ENCODE data around the gene FAM180B. TPM values are rescaled to one million over a fixed set of nuclear protein-coding genes. Genes with fewer than 3 reads are reported as not detected.

The FAM180B gene
- total RNA-seq, 1 donor from 2014 or later: not detected

DNA sequence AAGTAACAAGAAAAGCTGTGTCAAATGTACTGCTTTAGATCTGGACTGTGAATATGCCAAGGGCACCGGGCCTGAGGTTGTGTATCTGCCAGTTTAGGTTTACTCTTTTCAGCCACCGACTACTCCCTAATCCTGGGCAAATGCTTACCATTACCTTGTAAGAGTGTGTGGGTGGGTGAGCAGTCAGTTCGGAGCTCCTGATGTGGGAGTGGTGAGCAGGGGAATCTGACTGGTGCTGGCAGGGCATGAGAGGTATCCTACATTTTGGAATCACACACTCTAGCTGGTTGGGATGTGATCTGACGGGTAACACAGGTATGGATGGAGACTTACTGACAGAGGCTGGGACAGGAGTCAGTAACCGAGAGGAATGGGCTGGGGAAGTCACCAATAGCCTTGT, 2.6 kb upstream of the FAM180B start:
- peaks cover 2% of the 10 kb centered on the region for H3K36me3 ChIP-seq (ENCODE audit: control insufficient read depth, insufficient read depth, low read length)
- H3K27me3 ChIP-seq (ENCODE audit: control insufficient read depth, insufficient read depth, low read length): no peaks in the 10 kb centered on the region
- TF ChIP-seq, protein P1, sequence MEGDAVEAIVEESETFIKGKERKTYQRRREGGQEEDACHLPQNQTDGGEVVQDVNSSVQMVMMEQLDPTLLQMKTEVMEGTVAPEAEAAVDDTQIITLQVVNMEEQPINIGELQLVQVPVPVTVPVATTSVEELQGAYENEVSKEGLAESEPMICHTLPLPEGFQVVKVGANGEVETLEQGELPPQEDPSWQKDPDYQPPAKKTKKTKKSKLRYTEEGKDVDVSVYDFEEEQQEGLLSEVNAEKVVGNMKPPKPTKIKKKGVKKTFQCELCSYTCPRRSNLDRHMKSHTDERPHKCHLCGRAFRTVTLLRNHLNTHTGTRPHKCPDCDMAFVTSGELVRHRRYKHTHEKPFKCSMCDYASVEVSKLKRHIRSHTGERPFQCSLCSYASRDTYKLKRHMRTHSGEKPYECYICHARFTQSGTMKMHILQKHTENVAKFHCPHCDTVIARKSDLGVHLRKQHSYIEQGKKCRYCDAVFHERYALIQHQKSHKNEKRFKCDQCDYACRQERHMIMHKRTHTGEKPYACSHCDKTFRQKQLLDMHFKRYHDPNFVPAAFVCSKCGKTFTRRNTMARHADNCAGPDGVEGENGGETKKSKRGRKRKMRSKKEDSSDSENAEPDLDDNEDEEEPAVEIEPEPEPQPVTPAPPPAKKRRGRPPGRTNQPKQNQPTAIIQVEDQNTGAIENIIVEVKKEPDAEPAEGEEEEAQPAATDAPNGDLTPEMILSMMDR (IDR thresholded peaks at IDR 0.05; ENCODE audit: insufficient read depth, low read length, poor library complexity, severe bottlenecking): no peak
- no peak for DNase-seq (ENCODE audit: low read depth)
- H3K4me3 ChIP-seq (ENCODE audit: low read depth, low read length): no peak overlapping the region

DNA sequence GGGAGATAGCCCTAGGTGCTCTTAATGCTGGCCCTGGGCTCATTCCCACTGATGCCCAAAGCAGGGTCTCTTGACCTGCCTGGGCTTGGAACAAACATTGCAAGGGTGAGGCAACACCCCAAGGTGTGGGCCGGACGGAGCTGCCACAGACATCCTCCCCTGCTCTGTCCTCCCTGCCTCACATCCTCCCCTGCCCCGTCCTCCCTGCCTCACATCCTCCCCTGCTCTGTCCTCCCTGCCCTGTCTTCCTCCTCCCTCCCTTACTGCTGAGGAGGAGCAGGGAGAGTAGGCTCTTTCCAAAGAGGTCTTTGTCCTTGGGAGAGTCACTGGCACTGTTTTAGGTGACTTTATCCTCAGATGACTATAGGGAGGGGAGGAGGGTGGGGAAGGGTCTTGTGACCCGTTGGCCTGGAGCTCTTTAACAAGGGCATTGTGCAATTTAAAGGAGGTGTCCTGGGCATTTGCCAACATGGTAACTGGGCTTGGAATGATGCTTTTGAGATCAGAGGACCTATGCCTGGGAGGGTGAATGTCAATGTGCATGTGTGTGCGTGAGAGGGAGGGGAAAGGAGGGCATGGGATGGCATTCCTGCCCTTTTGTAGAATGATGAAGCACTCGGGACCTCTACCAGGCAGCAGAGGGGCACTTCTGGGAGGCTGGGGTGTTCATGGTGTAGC, 700 bp downstream of the FAM180B start:
- peaks cover 21% of the 10 kb centered on the region for H3K27me3 ChIP-seq (ENCODE audit: control insufficient read depth, insufficient read depth, low read length)
- H3K36me3 ChIP-seq (ENCODE audit: control insufficient read depth, insufficient read depth, low read length): no peaks in the 10 kb centered on the region
- DNase-seq (ENCODE audit: low read depth): no peak
- TF ChIP-seq, protein P1 (IDR thresholded peaks at IDR 0.05; ENCODE audit: insufficient read depth, low read length, poor library complexity, severe bottlenecking): no peak
- no peak overlapping the region for H3K4me3 ChIP-seq (ENCODE audit: low read depth, low read length)

DNA sequence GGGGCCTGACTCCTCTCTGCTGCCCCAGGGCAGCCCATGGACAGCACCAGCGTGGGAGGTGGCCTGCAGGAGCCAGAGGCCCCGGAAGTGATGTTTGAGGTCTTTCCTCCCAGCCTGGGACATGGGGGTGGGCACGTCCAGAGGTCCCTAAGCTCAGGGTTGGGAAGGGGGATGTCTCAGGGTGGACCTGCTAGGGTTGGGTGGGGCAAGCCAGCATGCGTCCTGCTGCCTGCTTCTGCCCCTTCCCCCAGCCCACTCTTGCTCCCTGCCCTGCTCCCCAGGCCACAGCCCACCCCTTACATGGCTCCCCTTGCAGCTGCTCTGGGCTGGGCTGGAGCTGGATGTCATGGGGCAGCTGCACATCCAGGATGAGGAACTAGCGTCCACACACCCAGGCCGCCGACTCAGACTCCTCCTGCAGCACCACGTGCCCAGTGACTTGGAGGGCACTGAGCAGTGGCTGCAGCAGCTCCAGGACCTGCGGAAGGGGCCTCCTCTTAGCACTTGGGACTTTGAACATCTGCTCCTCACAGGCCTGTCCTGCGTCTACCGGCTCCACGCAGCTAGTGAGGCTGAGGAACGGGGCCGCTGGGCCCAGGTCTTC, 1.3 kb downstream of the FAM180B start:
- TF ChIP-seq, protein P1 (IDR thresholded peaks at IDR 0.05; ENCODE audit: insufficient read depth, low read length, poor library complexity, severe bottlenecking): no peak
- Histone ChIP-seq H3K27me3 (ENCODE audit: control insufficient read depth, insufficient read depth, low read length) (peaks cover 28% of the 10 kb centered on the region), H3K4me3 (ENCODE audit: low read depth, low read length) (no peak overlapping the region), H3K36me3 (ENCODE audit: control insufficient read depth, insufficient read depth, low read length) (no peaks in the 10 kb centered on the region)
- DNase-seq (ENCODE audit: low read depth): no peak

DNA sequence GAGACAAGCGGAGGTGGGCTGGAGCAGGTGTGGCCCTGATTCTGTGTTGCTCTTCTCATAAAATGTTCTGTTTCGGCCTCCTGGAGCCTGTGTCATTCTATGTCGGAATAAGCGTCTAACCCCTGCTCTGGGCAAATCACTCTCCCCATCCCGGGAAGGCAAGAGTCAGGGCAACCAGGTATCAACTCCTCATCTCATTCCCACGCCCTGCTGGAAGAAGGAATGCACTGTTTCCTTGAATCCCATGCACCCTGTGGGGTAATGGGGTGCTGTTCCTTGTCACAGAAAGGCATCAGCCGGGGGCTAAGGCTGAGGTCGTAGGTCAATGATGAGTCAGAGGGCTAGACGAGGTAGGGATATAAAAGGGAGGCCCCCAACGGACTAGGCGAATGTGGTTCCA, 2.6 kb downstream of the FAM180B start:
- no peaks in the 10 kb centered on the region for H3K36me3 ChIP-seq (ENCODE audit: control insufficient read depth, insufficient read depth, low read length)
- no peak for DNase-seq (ENCODE audit: low read depth)
- H3K27me3 ChIP-seq (ENCODE audit: control insufficient read depth, insufficient read depth, low read length): peaks cover 41% of the 10 kb centered on the region
- no peak overlapping the region for H3K4me3 ChIP-seq (ENCODE audit: low read depth, low read length)
- TF ChIP-seq, protein P1 (IDR thresholded peaks at IDR 0.05; ENCODE audit: insufficient read depth, low read length, poor library complexity, severe bottlenecking): no peak

DNA sequence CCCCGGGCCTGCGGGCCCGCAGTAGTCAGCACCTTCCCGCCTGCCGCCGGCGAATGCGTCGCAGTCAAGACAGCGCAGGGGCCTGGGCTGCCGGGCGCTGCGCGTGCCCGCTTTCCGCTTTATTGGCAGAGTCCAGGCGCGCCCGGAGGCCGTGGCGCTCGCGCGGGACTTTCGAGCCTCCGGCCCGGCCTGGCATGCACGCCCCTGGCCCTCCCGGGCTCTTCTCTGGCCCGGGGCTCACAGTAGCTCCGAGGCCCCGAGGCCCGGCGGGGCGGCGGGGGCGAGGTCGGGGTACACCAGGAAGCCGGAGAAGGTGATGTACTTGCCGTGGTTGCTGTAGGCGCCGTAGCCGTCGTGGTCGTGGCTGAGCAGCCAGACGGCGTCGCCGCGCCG, 3.1 kb downstream of the FAM180B start:
- TF ChIP-seq, protein P1 (IDR thresholded peaks at IDR 0.05; ENCODE audit: insufficient read depth, low read length, poor library complexity, severe bottlenecking): no peak
- no peak for DNase-seq (ENCODE audit: low read depth)
- Histone ChIP-seq H3K4me3 (ENCODE audit: low read depth, low read length) (peak overlapping the region; percentile 28), H3K36me3 (ENCODE audit: control insufficient read depth, insufficient read depth, low read length) (no peaks in the 10 kb centered on the region), H3K27me3 (ENCODE audit: control insufficient read depth, insufficient read depth, low read length) (peaks cover 45% of the 10 kb centered on the region)

Measured in kidney epithelial cell (primary cell).